SK-N-SH (cell line): ENCODE data around the gene ARHGEF1. TPM values are rescaled to one million over a fixed set of nuclear protein-coding genes. Genes with fewer than 3 reads are reported as not detected.

Experiments
- CTCF ChIA-PET: fragments of 300-600, 350-600 bp; formaldehyde crosslinking; extraction: SDS; loops from one replicate; lab custom pipeline; 2021; lab: Yijun Ruan, JAX
- POLR2A ChIA-PET: fragments of 350-600 bp; sonication (Branson Sonifier 250); formaldehyde crosslinking; extraction: SDS; loops from one replicate; lab custom pipeline; 2020; ENCODE audit warnings: antibody characterized with exemption, inconsistent platforms; lab: Yijun Ruan, JAX
- DNase-seq: peaks from one replicate; pipeline ENCODE4 v3.0.0; 2012
- H2AFZ ChIP-seq: fragments of 200-600 bp; sonication (generic); 2 replicates; pipeline ENCODE4 v1.8.1; 2016; ENCODE audit warnings: antibody characterized with exemption, mild to moderate bottlenecking, low read depth
- H3F3A ChIP-seq: fragments of 200-600 bp; sonication (generic); replicated peaks from 2 replicates; pipeline ENCODE3; 2016; ENCODE audit warnings: antibody characterized with exemption, mild to moderate bottlenecking; ENCODE audit not compliant: insufficient read depth
- H3K27ac ChIP-seq, 2 experiments: fragments of 200-500 bp in 1 of 2; fragments of 200-600 bp in 1 of 2; sonication (Bioruptor generic) in 1 of 2; sonication (generic), shearing (Covaris generic) in 1 of 2; 2 replicates each; pipeline versions ENCODE4 v1.5.1 to v1.6.1; 2014 to 2016; ENCODE audit warnings: low read depth in 2 of 2, inconsistent platforms in 1 of 2, low read length in 1 of 2, mild to moderate bottlenecking in 1 of 2, mixed read lengths in 1 of 2
- H3K27me3 ChIP-seq: fragments of 200-600 bp; sonication (generic), shearing (Covaris generic); 2 replicates; pipeline ENCODE4 v1.6.1; 2016; ENCODE audit warnings: mixed run types; ENCODE audit not compliant: insufficient read depth
- H3K36me3 ChIP-seq, 2 experiments: fragments of 200-500 bp in 1 of 2; fragments of 200-600 bp in 1 of 2; sonication (Bioruptor generic) in 1 of 2; sonication (generic) in 1 of 2; replicated peaks in 1 of 2; 2 replicates each; pipeline versions ENCODE3 to v1.5.1; 2014 to 2016; ENCODE audit warnings: low read length in 1 of 2, mild to moderate bottlenecking in 1 of 2; ENCODE audit not compliant: insufficient read depth in 2 of 2, control insufficient read depth in 1 of 2
- H3K4me1 ChIP-seq, 2 experiments: fragments of 200-500 bp in 1 of 2; fragments of 200-600 bp in 1 of 2; sonication (Bioruptor generic) in 1 of 2; sonication (generic), shearing (Covaris generic) in 1 of 2; 2 replicates each; pipeline versions ENCODE4 v1.5.1 to v1.6.1; 2014 to 2016; ENCODE audit warnings: low read depth in 1 of 2, low read length in 1 of 2, mixed run types in 1 of 2; ENCODE audit not compliant: insufficient read depth in 2 of 2, control insufficient read depth in 1 of 2
- H3K4me2 ChIP-seq: fragments of 200-600 bp; sonication (generic), shearing (Covaris generic); 2 replicates; pipeline ENCODE4 v1.6.1; 2017; ENCODE audit warnings: mixed run types
- H3K4me3 ChIP-seq, 2 experiments: fragments of 200-500 bp in 1 of 2; fragments of 200-600 bp in 1 of 2; sonication (Bioruptor generic) in 1 of 2; sonication (generic), shearing (Covaris generic) in 1 of 2; 2 replicates each; pipeline versions ENCODE4 v1.5.1 to v1.8.1; 2014 to 2016; ENCODE audit warnings: low read depth in 2 of 2, inconsistent platforms in 1 of 2, low read length in 1 of 2, mild to moderate bottlenecking in 1 of 2, mixed read lengths in 1 of 2, moderate library complexity in 1 of 2
- H3K79me2 ChIP-seq: fragments of 200-600 bp; sonication (generic); 2 replicates; pipeline ENCODE4 v1.8.1; 2017; ENCODE audit warnings: mild to moderate bottlenecking; ENCODE audit not compliant: insufficient read depth
- H3K9ac ChIP-seq: fragments of 200-600 bp; sonication (generic); 2 replicates; pipeline ENCODE4 v1.6.1; 2017; ENCODE audit warnings: mixed run types
- H3K9me2 ChIP-seq: fragments of 200-600 bp; sonication (generic); 2 replicates; pipeline ENCODE4 v1.6.1; 2017; ENCODE audit warnings: mixed run types
- H3K9me3 ChIP-seq: fragments of 200-600 bp; sonication (generic); 2 replicates; pipeline ENCODE4 v1.6.1; 2017; ENCODE audit warnings: mixed run types, mild to moderate bottlenecking, moderate library complexity
- H4K20me1 ChIP-seq: fragments of 200-600 bp; sonication (generic); 2 replicates; pipeline ENCODE4 v1.6.1; 2017; ENCODE audit warnings: mild to moderate bottlenecking, mixed run types; ENCODE audit not compliant: insufficient read depth
- EP300 ChIP-seq, 2 experiments: IDR thresholded peaks; 2 replicates each; pipeline versions ENCODE4 v1.4.0 to v1.6.1; 2012; ENCODE audit warnings: borderline replicate concordance in 1 of 2, low read depth in 1 of 2, low read length in 1 of 2
- FOXJ3 ChIP-seq: sonication (generic); formaldehyde crosslinking; IDR thresholded peaks from 2 replicates; pipeline ENCODE4 v1.5.1; 2020; ENCODE audit warnings: mild to moderate bottlenecking, missing genetic modification reagents
- NFIC ChIP-seq: IDR thresholded peaks from 2 replicates; pipeline ENCODE4 v1.4.0; 2012; ENCODE audit warnings: borderline replicate concordance
- POLR2AphosphoS5 ChIP-seq: IDR thresholded peaks from 2 replicates; pipeline ENCODE4 v1.6.1; 2012; ENCODE audit warnings: low read depth, low read length
- RCOR1 ChIP-seq: fragments of 150-350 bp; IDR thresholded peaks from 2 replicates; pipeline ENCODE4 v1.6.1; 2017; ENCODE audit warnings: antibody characterized with exemption, low read length
- RFX5 ChIP-seq: IDR thresholded peaks from 2 replicates; pipeline ENCODE4 v1.6.1; 2012; ENCODE audit warnings: mild to moderate bottlenecking, improper control_type of control experiment, low read length
- TCF12 ChIP-seq: IDR thresholded peaks from 2 replicates; pipeline ENCODE4 v1.4.0; 2012
- TEAD4 ChIP-seq: IDR thresholded peaks from 2 replicates; pipeline ENCODE4 v1.4.0; 2012; ENCODE audit warnings: mild to moderate bottlenecking, borderline replicate concordance; ENCODE audit not compliant: insufficient read depth
- WGBS: methylation state at CpG from one replicate; pipeline ENCODE4 v1.1.6; 2017; ENCODE audit warnings: low lambda C conversion rate; 5-methylcytosine and 5-hydroxymethylcytosine counted together
- polyA plus RNA-seq, 3 experiments: library from polyadenylated mRNA; depleted of rRNA; stranded (reverse); fragments of >200 nt; gene quantifications; 2 replicates each; pipeline ENCODE4 v1.2.3, GENCODE V29; 2012
- TF ChIP-seq, protein P1 (sequence below): IDR thresholded peaks from 2 replicates; pipeline ENCODE4 v1.4.0; 2012; ENCODE audit warnings: low read depth
- TF ChIP-seq, protein P2 (sequence below): IDR thresholded peaks from 2 replicates; pipeline ENCODE4 v1.6.1; 2012; ENCODE audit warnings: mild to moderate bottlenecking, low read depth, low read length, moderate library complexity
- TF ChIP-seq, protein P3 (sequence below): IDR thresholded peaks from 2 replicates; pipeline ENCODE4 v1.4.0; 2012; ENCODE audit warnings: low read depth, borderline replicate concordance

The ARHGEF1 gene
- polyA plus RNA-seq, 1 of the 3 experiments (the other 2 are of a cell fraction) = 102 TPM

DNA sequence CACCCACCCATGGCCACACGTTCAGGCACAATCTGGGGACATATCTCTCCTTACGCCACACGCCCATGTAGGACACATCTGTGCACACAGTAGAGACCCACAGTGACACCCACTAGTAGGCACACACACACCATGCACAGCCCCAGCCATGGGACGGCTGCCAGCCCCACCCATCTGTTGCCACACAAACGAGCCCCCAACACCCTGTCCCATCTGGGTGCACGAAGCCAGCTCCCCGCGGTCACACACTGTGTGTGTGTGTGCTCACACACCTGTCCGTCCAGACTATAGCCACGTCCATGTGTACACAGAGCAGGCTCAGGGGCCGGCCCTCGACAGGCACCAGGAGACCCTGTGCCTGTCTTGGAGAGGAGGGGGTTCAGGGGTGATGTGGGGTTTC, 34.7 kb downstream of the ARHGEF1 start:
- no peaks in the 10 kb centered on the region; a peak in 1 of 4 replicates for H3K4me1 ChIP-seq
- H3K4me3 ChIP-seq = no peak overlapping the region
- no peaks in the 10 kb centered on the region for H3K36me3 ChIP-seq
- H3K9me2 ChIP-seq = no peaks in the 10 kb centered on the region
- POLR2A ChIA-PET = no interaction called here
- H3K9ac ChIP-seq = no peak overlapping the region
- no peaks in the 10 kb centered on the region for H3K79me2 ChIP-seq
- TF ChIP-seq RCOR1 (no peak), POLR2AphosphoS5 (no peak), RFX5 (no peak), EP300 (IDR thresholded peaks at IDR 0.05; ENCODE audit: borderline replicate concordance in 1 of 2, low read depth in 1 of 2, low read length in 1 of 2) (no peak), FOXJ3 (CRISPR knock-in tag) (no peak), TCF12 (no peak), TEAD4 (no peak), NFIC (no peak)
- TF ChIP-seq, protein P1, sequence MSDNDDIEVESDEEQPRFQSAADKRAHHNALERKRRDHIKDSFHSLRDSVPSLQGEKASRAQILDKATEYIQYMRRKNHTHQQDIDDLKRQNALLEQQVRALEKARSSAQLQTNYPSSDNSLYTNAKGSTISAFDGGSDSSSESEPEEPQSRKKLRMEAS = no peak
- TF ChIP-seq, protein P2, sequence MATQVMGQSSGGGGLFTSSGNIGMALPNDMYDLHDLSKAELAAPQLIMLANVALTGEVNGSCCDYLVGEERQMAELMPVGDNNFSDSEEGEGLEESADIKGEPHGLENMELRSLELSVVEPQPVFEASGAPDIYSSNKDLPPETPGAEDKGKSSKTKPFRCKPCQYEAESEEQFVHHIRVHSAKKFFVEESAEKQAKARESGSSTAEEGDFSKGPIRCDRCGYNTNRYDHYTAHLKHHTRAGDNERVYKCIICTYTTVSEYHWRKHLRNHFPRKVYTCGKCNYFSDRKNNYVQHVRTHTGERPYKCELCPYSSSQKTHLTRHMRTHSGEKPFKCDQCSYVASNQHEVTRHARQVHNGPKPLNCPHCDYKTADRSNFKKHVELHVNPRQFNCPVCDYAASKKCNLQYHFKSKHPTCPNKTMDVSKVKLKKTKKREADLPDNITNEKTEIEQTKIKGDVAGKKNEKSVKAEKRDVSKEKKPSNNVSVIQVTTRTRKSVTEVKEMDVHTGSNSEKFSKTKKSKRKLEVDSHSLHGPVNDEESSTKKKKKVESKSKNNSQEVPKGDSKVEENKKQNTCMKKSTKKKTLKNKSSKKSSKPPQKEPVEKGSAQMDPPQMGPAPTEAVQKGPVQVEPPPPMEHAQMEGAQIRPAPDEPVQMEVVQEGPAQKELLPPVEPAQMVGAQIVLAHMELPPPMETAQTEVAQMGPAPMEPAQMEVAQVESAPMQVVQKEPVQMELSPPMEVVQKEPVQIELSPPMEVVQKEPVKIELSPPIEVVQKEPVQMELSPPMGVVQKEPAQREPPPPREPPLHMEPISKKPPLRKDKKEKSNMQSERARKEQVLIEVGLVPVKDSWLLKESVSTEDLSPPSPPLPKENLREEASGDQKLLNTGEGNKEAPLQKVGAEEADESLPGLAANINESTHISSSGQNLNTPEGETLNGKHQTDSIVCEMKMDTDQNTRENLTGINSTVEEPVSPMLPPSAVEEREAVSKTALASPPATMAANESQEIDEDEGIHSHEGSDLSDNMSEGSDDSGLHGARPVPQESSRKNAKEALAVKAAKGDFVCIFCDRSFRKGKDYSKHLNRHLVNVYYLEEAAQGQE = no peak
- no peaks in the 10 kb centered on the region for H3K9me3 ChIP-seq
- no peak overlapping the region for H2AFZ ChIP-seq
- 66% methylated on average over 9 of the region's 12 CpGs for WGBS
- no peaks in the 10 kb centered on the region for H4K20me1 ChIP-seq
- CTCF ChIA-PET = no interaction called here
- H3K27ac ChIP-seq = no peak overlapping the region
- no peak for DNase-seq
- H3K27me3 ChIP-seq = peaks cover 31% of the 10 kb centered on the region
- no peak overlapping the region for H3K4me2 ChIP-seq
- H3F3A ChIP-seq = no peaks in the 10 kb centered on the region

DNA sequence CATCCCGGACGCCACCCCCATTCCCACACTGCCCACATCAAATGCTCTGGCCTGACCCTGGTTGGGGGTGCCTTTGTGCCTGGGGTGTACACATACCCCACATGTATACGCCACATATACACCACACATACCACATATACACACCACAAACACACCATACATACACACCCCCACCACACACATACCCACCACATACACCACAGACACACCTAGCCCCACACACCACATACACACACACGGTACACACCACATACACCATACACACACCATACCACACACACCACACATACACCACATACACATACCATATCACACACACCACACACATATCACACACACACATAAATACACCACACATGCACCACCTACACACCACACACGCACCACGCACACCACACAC, 35.1 kb downstream of the ARHGEF1 start:
- Histone ChIP-seq H3K9ac (no peak overlapping the region), H3K9me2 (no peaks in the 10 kb centered on the region), H3K79me2 (no peaks in the 10 kb centered on the region), H3K27ac (no peak overlapping the region), H3K4me3 (no peak overlapping the region), H4K20me1 (no peaks in the 10 kb centered on the region), H3K4me2 (no peak overlapping the region), H3K4me1 (no peaks in the 10 kb centered on the region; a peak in 1 of 4 replicates), H3F3A (no peaks in the 10 kb centered on the region), H3K9me3 (no peaks in the 10 kb centered on the region), H3K27me3 (peaks cover 29% of the 10 kb centered on the region), H2AFZ (no peak overlapping the region), H3K36me3 (no peaks in the 10 kb centered on the region)
- ChIA-PET CTCF (no interaction called here), POLR2A (no interaction called here)
- WGBS = 74% methylated on average over 6 of the region's 6 CpGs
- no peak for DNase-seq
- TF ChIP-seq, protein P3, sequence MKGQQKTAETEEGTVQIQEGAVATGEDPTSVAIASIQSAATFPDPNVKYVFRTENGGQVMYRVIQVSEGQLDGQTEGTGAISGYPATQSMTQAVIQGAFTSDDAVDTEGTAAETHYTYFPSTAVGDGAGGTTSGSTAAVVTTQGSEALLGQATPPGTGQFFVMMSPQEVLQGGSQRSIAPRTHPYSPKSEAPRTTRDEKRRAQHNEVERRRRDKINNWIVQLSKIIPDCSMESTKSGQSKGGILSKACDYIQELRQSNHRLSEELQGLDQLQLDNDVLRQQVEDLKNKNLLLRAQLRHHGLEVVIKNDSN = no peak
